Loucy (cell line): Measurements from ENCODE around the gene PCNP.

Experiments used
- H2AFZ ChIP-seq: fragments of 200-600 bp; sonication (generic); 2 replicates; pipeline ENCODE4 v1.6.0; 2016; ENCODE audit warnings: antibody characterized with exemption, mild to moderate bottlenecking, low read length, moderate library complexity
- H3F3A ChIP-seq: fragments of 200-600 bp; 2 replicates; pipeline ENCODE4 v1.6.0; 2016; ENCODE audit warnings: antibody characterized with exemption, low read depth, mild to moderate bottlenecking
- H3K27me3 ChIP-seq: fragments of 200-600 bp; sonication (generic); 2 replicates; pipeline ENCODE4 v1.6.1; 2014; ENCODE audit warnings: low read length, mild to moderate bottlenecking; ENCODE audit not compliant: insufficient read depth, poor library complexity, severe bottlenecking
- H3K36me3 ChIP-seq: fragments of 200-600 bp; sonication (generic); 2 replicates; pipeline ENCODE4 v1.6.1; 2016; ENCODE audit warnings: low read length; ENCODE audit not compliant: insufficient read depth
- H3K4me1 ChIP-seq: fragments of 200-600 bp; sonication (generic); 2 replicates; pipeline ENCODE4 v1.5.1; 2014; ENCODE audit warnings: low read length, mild to moderate bottlenecking; ENCODE audit not compliant: insufficient read depth, poor library complexity, severe bottlenecking
- H3K4me2 ChIP-seq: fragments of 200-600 bp; sonication (generic); 2 replicates; pipeline ENCODE4 v1.6.0; 2014; ENCODE audit warnings: antibody characterized with exemption, low read length, low read depth, mild to moderate bottlenecking; ENCODE audit not compliant: poor library complexity, severe bottlenecking
- H3K4me3 ChIP-seq: fragments of 200-600 bp; sonication (generic); 2 replicates; pipeline ENCODE4 v1.5.1; 2014; ENCODE audit warnings: low read length, mild to moderate bottlenecking, mixed read lengths; ENCODE audit not compliant: poor library complexity, severe bottlenecking
- H3K79me2 ChIP-seq: fragments of 200-600 bp; sonication (generic); 2 replicates; pipeline ENCODE4 v1.6.1; 2014; ENCODE audit warnings: low read length; ENCODE audit not compliant: insufficient read depth
- H3K9ac ChIP-seq: fragments of 200-600 bp; sonication (generic); 2 replicates; pipeline ENCODE4 v1.6.0; 2014; ENCODE audit warnings: mild to moderate bottlenecking, low read depth, low read length, moderate library complexity; ENCODE audit not compliant: poor library complexity, severe bottlenecking
- H3K9me2 ChIP-seq: fragments of 200-600 bp; sonication (generic); replicated peaks from 2 replicates; pipeline ENCODE4 v1.6.1; 2016; ENCODE audit warnings: low read depth, low read length, mixed read lengths
- H3K9me3 ChIP-seq: fragments of 200-600 bp; sonication (generic); 2 replicates; pipeline ENCODE4 v1.6.1; 2014; ENCODE audit warnings: mild to moderate bottlenecking, antibody characterized with exemption, low read length, low read depth; ENCODE audit not compliant: insufficient read depth
- H4K20me1 ChIP-seq: fragments of 200-600 bp; sonication (generic); 2 replicates; pipeline ENCODE4 v1.6.0; 2014; ENCODE audit warnings: antibody characterized with exemption, low read length, mild to moderate bottlenecking; ENCODE audit not compliant: insufficient read depth, poor library complexity, severe bottlenecking
- EZH2phosphoT487 ChIP-seq: fragments of 200-600 bp; IDR thresholded peaks from 2 replicates; pipeline ENCODE4 v1.6.1; 2018; ENCODE audit warnings: antibody characterized with exemption, mild to moderate bottlenecking, moderate library complexity, borderline replicate concordance
- TF ChIP-seq, protein P1 (sequence below): fragments of 200-600 bp; sonication (generic); conservative IDR thresholded peaks from 2 replicates; pipeline ENCODE4 v1.5.1; 2014; ENCODE audit warnings: mild to moderate bottlenecking, antibody characterized with exemption, low read length

Gene PCNP

DNA sequence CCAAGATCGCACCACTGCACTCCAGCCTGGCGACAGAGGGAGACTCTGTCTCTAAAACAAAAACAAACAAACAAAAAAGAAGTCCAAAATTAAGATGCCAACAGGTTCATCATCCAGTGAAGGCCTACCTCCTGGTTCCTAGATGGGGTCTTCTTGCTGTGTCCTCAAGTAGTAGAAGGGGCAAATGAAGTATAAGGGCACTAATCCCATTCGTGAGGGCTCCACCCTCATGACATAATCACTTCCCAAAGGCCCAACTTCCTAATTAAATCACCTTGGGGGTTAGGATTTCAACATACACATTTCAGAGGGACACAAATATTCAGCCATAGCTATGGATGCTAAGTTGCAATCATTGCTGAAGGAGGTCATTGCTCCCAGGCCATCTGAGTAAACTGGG, 45.8 kb downstream of the PCNP start:
- H3K79me2 ChIP-seq = no peaks in the 10 kb centered on the region

DNA sequence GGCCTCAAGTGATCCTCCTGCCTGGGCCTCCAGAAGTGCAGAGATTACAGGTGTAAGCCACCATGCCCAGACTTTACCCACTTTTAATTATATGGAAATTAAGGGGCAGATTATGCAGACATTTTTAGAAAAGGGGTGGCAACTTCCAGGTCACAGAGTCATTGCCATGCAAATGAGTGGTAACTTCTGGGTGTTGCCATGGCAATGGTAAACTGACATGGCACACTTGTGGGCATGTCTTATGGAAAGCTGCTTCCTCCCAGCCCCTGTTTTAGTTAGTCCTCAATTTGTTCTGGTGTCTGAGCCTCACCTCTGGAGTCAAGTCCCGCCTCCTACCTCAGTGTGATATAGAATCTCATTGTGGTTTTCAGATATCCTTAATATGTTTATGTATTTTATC, 49.7 kb downstream of the PCNP start:
- Histone ChIP-seq H3K9me2 (no peaks in the 10 kb centered on the region), H3K79me2 (no peaks in the 10 kb centered on the region), H3K4me1 (no peaks in the 10 kb centered on the region), H3K36me3 (no peaks in the 10 kb centered on the region), H3K9me3 (no peaks in the 10 kb centered on the region), H4K20me1 (no peaks in the 10 kb centered on the region), H3K9ac (no peak overlapping the region), H3K27me3 (no peaks in the 10 kb centered on the region), H3F3A (no peaks in the 10 kb centered on the region), H3K4me3 (no peak overlapping the region), H3K4me2 (no peak overlapping the region), H2AFZ (no peak overlapping the region)
- TF ChIP-seq, protein P1, sequence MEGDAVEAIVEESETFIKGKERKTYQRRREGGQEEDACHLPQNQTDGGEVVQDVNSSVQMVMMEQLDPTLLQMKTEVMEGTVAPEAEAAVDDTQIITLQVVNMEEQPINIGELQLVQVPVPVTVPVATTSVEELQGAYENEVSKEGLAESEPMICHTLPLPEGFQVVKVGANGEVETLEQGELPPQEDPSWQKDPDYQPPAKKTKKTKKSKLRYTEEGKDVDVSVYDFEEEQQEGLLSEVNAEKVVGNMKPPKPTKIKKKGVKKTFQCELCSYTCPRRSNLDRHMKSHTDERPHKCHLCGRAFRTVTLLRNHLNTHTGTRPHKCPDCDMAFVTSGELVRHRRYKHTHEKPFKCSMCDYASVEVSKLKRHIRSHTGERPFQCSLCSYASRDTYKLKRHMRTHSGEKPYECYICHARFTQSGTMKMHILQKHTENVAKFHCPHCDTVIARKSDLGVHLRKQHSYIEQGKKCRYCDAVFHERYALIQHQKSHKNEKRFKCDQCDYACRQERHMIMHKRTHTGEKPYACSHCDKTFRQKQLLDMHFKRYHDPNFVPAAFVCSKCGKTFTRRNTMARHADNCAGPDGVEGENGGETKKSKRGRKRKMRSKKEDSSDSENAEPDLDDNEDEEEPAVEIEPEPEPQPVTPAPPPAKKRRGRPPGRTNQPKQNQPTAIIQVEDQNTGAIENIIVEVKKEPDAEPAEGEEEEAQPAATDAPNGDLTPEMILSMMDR = no peak
- no peak for TF ChIP-seq EZH2phosphoT487

More for the DNA sequence above, 45.8 kb downstream of the PCNP start:
- Histone ChIP-seq H3K4me2 (no peak overlapping the region), H3K9me2 (no peaks in the 10 kb centered on the region), H3K9ac (no peak overlapping the region), H3K4me3 (no peak overlapping the region), H3K9me3 (no peaks in the 10 kb centered on the region), H3K27me3 (no peaks in the 10 kb centered on the region), H2AFZ (no peak overlapping the region), H3F3A (no peaks in the 10 kb centered on the region), H3K4me1 (no peaks in the 10 kb centered on the region), H4K20me1 (no peaks in the 10 kb centered on the region), H3K36me3 (no peaks in the 10 kb centered on the region)
- TF ChIP-seq, protein P1 = no peak

DNA sequence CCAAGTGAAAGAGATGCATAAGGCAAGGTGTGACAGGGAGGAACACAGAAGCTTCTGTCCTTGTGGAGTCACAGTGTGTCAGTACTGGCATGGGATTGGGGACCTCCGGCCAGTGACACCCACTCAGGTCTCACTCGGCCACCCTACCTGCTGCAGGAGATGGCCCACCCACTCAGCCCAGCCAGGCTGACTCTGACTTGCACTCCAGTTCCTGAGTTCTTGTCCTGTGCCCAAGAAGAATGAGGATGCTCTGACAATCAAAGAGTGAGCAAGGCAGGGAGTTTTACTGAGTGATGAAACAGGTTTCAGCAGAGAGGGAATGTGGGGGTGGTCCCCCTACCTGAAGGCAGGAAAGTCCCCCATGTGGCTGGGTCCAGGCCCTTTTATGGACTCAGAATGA, 50.9 kb downstream of the PCNP start:
- no peak overlapping the region for H3K4me3 ChIP-seq
- no peaks in the 10 kb centered on the region for H3K79me2 ChIP-seq
- TF ChIP-seq, protein P1 = no peak
- no peak for TF ChIP-seq EZH2phosphoT487
- H3K9me2 ChIP-seq = no peaks in the 10 kb centered on the region
- no peak overlapping the region for H3K4me2 ChIP-seq
- no peaks in the 10 kb centered on the region for H4K20me1 ChIP-seq
- no peaks in the 10 kb centered on the region for H3K9me3 ChIP-seq
- no peaks in the 10 kb centered on the region for H3K4me1 ChIP-seq
- no peak overlapping the region for H3K9ac ChIP-seq
- no peaks in the 10 kb centered on the region for H3K36me3 ChIP-seq
- no peak overlapping the region for H2AFZ ChIP-seq
- H3K27me3 ChIP-seq = no peaks in the 10 kb centered on the region
- no peaks in the 10 kb centered on the region for H3F3A ChIP-seq
